PC-9 (cell line): ENCODE results near the gene BRPF3. TPM values are rescaled to one million over a fixed set of nuclear protein-coding genes. Genes with fewer than 3 reads are reported as not detected.

Experiments used
- BruUV-seq: library from RNA; stranded (reverse); fragments of 400-500 nt; replicated peaks from 2 replicates; lab custom pipeline; 2021; lab: Mats Ljungman, UMichigan
- CTCF ChIA-PET: fragments of 300-600 bp; sonication (Branson Sonifier 250); formaldehyde crosslinking; loops from one replicate; lab custom pipeline; 2022; ENCODE audit warnings: antibody characterized with exemption; lab: Charles Lee
- POLR2A ChIA-PET: fragments of 300-600 bp; sonication (Branson Sonifier 250); formaldehyde crosslinking; loops from one replicate; lab custom pipeline; 2022; ENCODE audit warnings: antibody characterized with exemption; ENCODE audit not compliant: unreplicated experiment; lab: Charles Lee
- DNase-seq, 2 experiments: peaks; one replicate each; pipeline versions ENCODE4 v3.0.0 to v3.0.0-alpha.2; 2015 to 2022; ENCODE audit warnings: mixed read lengths in 1 of 2
- H2AFZ ChIP-seq: fragments of 200-600 bp; sonication (generic); 2 replicates; pipeline ENCODE4 v1.8.1; 2017; ENCODE audit warnings: antibody characterized with exemption
- H3F3A ChIP-seq: fragments of 200-600 bp; sonication (generic); 2 replicates; pipeline ENCODE4 v1.8.1; 2017; ENCODE audit warnings: antibody characterized with exemption, mild to moderate bottlenecking, low read depth; ENCODE audit not compliant: insufficient read depth
- H3K27ac ChIP-seq: fragments of 200-600 bp; sonication (generic); 2 replicates; pipeline ENCODE4 v1.6.1; 2016; ENCODE audit warnings: mixed run types
- H3K27me3 ChIP-seq: fragments of 200-600 bp; sonication (generic); 2 replicates; pipeline ENCODE4 v1.6.1; 2016; ENCODE audit warnings: low read depth, mixed run types; ENCODE audit not compliant: insufficient read depth
- H3K36me3 ChIP-seq: fragments of 200-600 bp; sonication (generic); 2 replicates; pipeline ENCODE4 v1.6.1; 2016; ENCODE audit warnings: low read depth, mixed run types
- H3K4me1 ChIP-seq: fragments of 200-600 bp; sonication (generic); replicated peaks from 2 replicates; pipeline ENCODE4 v1.6.1; 2016; ENCODE audit warnings: mixed run types; ENCODE audit not compliant: insufficient read depth
- H3K4me2 ChIP-seq: fragments of 200-600 bp; sonication (generic); 2 replicates; pipeline ENCODE4 v1.6.1; 2017; ENCODE audit warnings: mixed run types
- H3K4me3 ChIP-seq: fragments of 200-600 bp; sonication (generic); 2 replicates; pipeline ENCODE4 v1.6.1; 2016; ENCODE audit warnings: mixed run types
- H3K79me2 ChIP-seq: fragments of 200-600 bp; sonication (generic); 2 replicates; pipeline ENCODE4 v1.6.1; 2017; ENCODE audit warnings: low read depth, mixed run types
- H3K9me2 ChIP-seq: fragments of 200-600 bp; sonication (generic); 2 replicates; pipeline ENCODE4 v1.8.1; 2017; ENCODE audit warnings: mild to moderate bottlenecking; ENCODE audit not compliant: insufficient read depth
- H3K9me3 ChIP-seq: fragments of 200-600 bp; sonication (generic); 2 replicates; pipeline ENCODE4 v1.8.1; 2016; ENCODE audit warnings: low read depth; ENCODE audit not compliant: insufficient read depth
- H4K20me1 ChIP-seq: fragments of 200-600 bp; sonication (generic); 2 replicates; pipeline ENCODE4 v1.8.1; 2017; ENCODE audit not compliant: insufficient read depth
- CTCF ChIP-seq: fragments of 200-600 bp; sonication (generic); conservative IDR thresholded peaks from 2 replicates; pipeline ENCODE4 v1.6.1; 2017; ENCODE audit warnings: mixed run types, antibody characterized with exemption, mild to moderate bottlenecking, moderate library complexity
- EZH2 ChIP-seq: fragments of 200-600 bp; sonication (generic); IDR thresholded peaks from 2 replicates; pipeline ENCODE4 v1.8.0; 2017; ENCODE audit warnings: antibody characterized with exemption, low read depth
- intact Hi-C: fragments of 100-400 bp; cut with micrococcal nuclease; formaldehyde crosslinking; loops from one replicate; pipeline ENCODE4 v1.10.0; 2022; ENCODE audit not compliant: unreplicated experiment
- total RNA-seq: library from RNA; stranded (reverse); gene quantifications from 2 replicates; pipeline ENCODE4 v1.2.3, GENCODE V29; 2021

Gene BRPF3
- total RNA-seq, 1 experiment from 2014 or later, result 32.3 TPM

GRCh38 chr6:36180126-36180525, 16.4 kb upstream of the BRPF3 start:
- H3K4me3 ChIP-seq, result no peak overlapping the region
- H3K4me1 ChIP-seq, result no peaks in the 10 kb centered on the region
- H3K9me3 ChIP-seq, result peaks cover 7% of the 10 kb centered on the region; the same call in 1 of the 2 replicates
- 0 out of 2 replicates have a peak, but pooled peaks cover 3% of the 10 kb centered on the region for H3K36me3 ChIP-seq
- H3K9me2 ChIP-seq, result peaks cover under 1% of the 10 kb centered on the region; the same call in 1 of the 2 replicates
- H2AFZ ChIP-seq, result no peak overlapping the region
- ChIA-PET CTCF (no interaction called here), POLR2A (interaction anchor here (0.6 kb wide), 1 partner anchor 313 kb away, joined by 3 read pairs; no protein-coding TSS in a partner anchor)
- no peaks in the 10 kb centered on the region; the same call in 1 of the 2 replicates for H3F3A ChIP-seq
- H4K20me1 ChIP-seq, result no peaks in the 10 kb centered on the region
- H3K27ac ChIP-seq, result no peak overlapping the region
- no peak for TF ChIP-seq EZH2
- no peak for TF ChIP-seq CTCF
- H3K79me2 ChIP-seq, result no peaks in the 10 kb centered on the region
- BruUV-seq, result no TSS peak
- H3K27me3 ChIP-seq, result no peaks in the 10 kb centered on the region
- no peak for DNase-seq
- H3K4me2 ChIP-seq, result no peak overlapping the region
- intact Hi-C loops, result no loop called here

- Histone ChIP-seq H4K20me1 (no peaks in the 10 kb centered on the region), H2AFZ (no peak overlapping the region), H3K27ac (no peak overlapping the region), H3K4me2 (no peak overlapping the region), H3K79me2 (no peaks in the 10 kb centered on the region), H3K9me3 (no peaks in the 10 kb centered on the region), H3K4me3 (no peak overlapping the region), H3K4me1 (no peaks in the 10 kb centered on the region), H3F3A (no peaks in the 10 kb centered on the region; the same call in 1 of the 2 replicates), H3K36me3 (no peaks in the 10 kb centered on the region), H3K27me3 (no peaks in the 10 kb centered on the region), H3K9me2 (no peaks in the 10 kb centered on the region)
- DNase-seq, result no peak
- POLR2A ChIA-PET, result no interaction called here
- BruUV-seq, result no TSS peak
- TF ChIP-seq EZH2, result no peak
- TF ChIP-seq CTCF, result no peak
- intact Hi-C loops, result no loop called here
- CTCF ChIA-PET, result no interaction called here
These were observed 12.2 kb upstream of the BRPF3 start for GRCh38 chr6:36184311-36184710.

GRCh38 chr6:36186199-36186598, 10.3 kb upstream of the BRPF3 start:
- CTCF ChIA-PET, result no interaction called here
- intact Hi-C loops, result no loop called here

More at GRCh38 chr6:36186199-36186598, 10.3 kb upstream of the BRPF3 start:
- Histone ChIP-seq H3F3A (no peaks in the 10 kb centered on the region; the same call in 1 of the 2 replicates), H3K9me2 (no peaks in the 10 kb centered on the region), H3K4me3 (no peak overlapping the region), H3K27ac (no peak overlapping the region), H2AFZ (no peak overlapping the region), H3K36me3 (no peaks in the 10 kb centered on the region), H3K9me3 (no peaks in the 10 kb centered on the region), H3K27me3 (no peaks in the 10 kb centered on the region), H3K4me1 (no peaks in the 10 kb centered on the region), H3K4me2 (no peak overlapping the region), H3K79me2 (no peaks in the 10 kb centered on the region), H4K20me1 (no peaks in the 10 kb centered on the region)
- no peak for DNase-seq
- TF ChIP-seq CTCF (no peak), EZH2 (no peak)
- BruUV-seq, result no TSS peak
- POLR2A ChIA-PET, result no interaction called here
